ENCODE data around the gene CNNM1. TPM values are rescaled to one million over a fixed set of nuclear protein-coding genes. Genes with fewer than 3 reads are reported as not detected.
A peak's percentile ranks its signal among the peaks of the same experiment; 100 is the strongest.

CNNM1 gene
- total and polyA plus RNA-seq, 2 donors (not counting 1 experiment from before 2014, with no cell fraction given): not detected

- H3K36me3 ChIP-seq (replicated peaks in 1 of 2; ENCODE audit: control extremely low read depth in 1 of 2, control insufficient read depth in 1 of 2, extremely low read depth in 1 of 2, insufficient read depth in 2 of 2, low read length in 1 of 2): no peaks in the 10 kb centered on the region
- TF ChIP-seq EZH2 (IDR thresholded peaks at IDR 0.05; ENCODE audit: borderline replicate concordance, insufficient read depth, low read depth, low read length, poor library complexity, severe bottlenecking): no peak
- TF ChIP-seq, protein P1, sequence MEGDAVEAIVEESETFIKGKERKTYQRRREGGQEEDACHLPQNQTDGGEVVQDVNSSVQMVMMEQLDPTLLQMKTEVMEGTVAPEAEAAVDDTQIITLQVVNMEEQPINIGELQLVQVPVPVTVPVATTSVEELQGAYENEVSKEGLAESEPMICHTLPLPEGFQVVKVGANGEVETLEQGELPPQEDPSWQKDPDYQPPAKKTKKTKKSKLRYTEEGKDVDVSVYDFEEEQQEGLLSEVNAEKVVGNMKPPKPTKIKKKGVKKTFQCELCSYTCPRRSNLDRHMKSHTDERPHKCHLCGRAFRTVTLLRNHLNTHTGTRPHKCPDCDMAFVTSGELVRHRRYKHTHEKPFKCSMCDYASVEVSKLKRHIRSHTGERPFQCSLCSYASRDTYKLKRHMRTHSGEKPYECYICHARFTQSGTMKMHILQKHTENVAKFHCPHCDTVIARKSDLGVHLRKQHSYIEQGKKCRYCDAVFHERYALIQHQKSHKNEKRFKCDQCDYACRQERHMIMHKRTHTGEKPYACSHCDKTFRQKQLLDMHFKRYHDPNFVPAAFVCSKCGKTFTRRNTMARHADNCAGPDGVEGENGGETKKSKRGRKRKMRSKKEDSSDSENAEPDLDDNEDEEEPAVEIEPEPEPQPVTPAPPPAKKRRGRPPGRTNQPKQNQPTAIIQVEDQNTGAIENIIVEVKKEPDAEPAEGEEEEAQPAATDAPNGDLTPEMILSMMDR (IDR thresholded peaks at IDR 0.05): no peak
- POLR2A ChIA-PET: interaction anchor here (0.9 to 2.1 kb wide), 2 partner anchors 12 to 190 kb away, joined by 7 to 11 read pairs; partner anchors contain the start of gene SLC25A28
- peaks cover 3% of the 10 kb centered on the region for H3K79me2 ChIP-seq (ENCODE audit: control insufficient read depth, insufficient read depth, low read length)
- peak overlapping the region; percentile 95 for H2AFZ ChIP-seq (ENCODE audit: insufficient read depth, low read depth, low read length, poor library complexity, severe bottlenecking)
- peak overlapping the region; percentile 90 for H3K4me2 ChIP-seq (replicated peaks; ENCODE audit: low read depth, low read length, poor library complexity, severe bottlenecking)
- peak overlapping the region; percentile 80 for H3K9ac ChIP-seq (ENCODE audit: low read length)
- peak overlapping the region; percentile 81 to 85 for H3K27ac ChIP-seq (ENCODE audit: low read length in 2 of 2)
- ATAC-seq (ENCODE audit: low read depth): no peak
- H3K4me3 Mint-ChIP-seq: peak overlapping the region; percentile 99
- no peaks in the 10 kb centered on the region for H3K27me3 ChIP-seq (replicated peaks in 1 of 4; ENCODE audit: control extremely low read depth in 1 of 4, control insufficient read depth in 3 of 4, insufficient read depth in 4 of 4, low read length in 3 of 4)
- peak overlapping the region; percentile 72 to 87 (median 76) for H3K4me3 ChIP-seq (ENCODE audit: control extremely low read depth in 1 of 5, extremely low read depth in 1 of 5, insufficient read depth in 1 of 5, low read depth in 2 of 5, low read length in 4 of 5)
- H3K9me3 Mint-ChIP-seq (ENCODE audit: insufficient read depth): no peaks in the 10 kb centered on the region
- H3K27me3 Mint-ChIP-seq: no peaks in the 10 kb centered on the region
- H3K4me1 ChIP-seq (ENCODE audit: control insufficient read depth in 2 of 2, insufficient read depth in 2 of 2, low read length in 2 of 2): peaks cover 13 to 21% of the 10 kb centered on the region in 2 donors
- 7% methylated on average over 13 of the region's 14 CpGs for WGBS (ENCODE audit: insufficient coverage)
- DNase-seq: no peak
- no peaks in the 10 kb centered on the region for H3K9me3 ChIP-seq (ENCODE audit: control extremely low read depth in 1 of 3, control insufficient read depth in 2 of 3, insufficient read depth in 1 of 3, low read length in 2 of 3)
- H4K20me1 ChIP-seq (ENCODE audit: control insufficient read depth, insufficient read depth, low read length, poor library complexity, severe bottlenecking): no peaks in the 10 kb centered on the region
- peak overlapping the region; percentile 96 for H3K27ac Mint-ChIP-seq
- H3K4me1 Mint-ChIP-seq: peaks cover 28% of the 10 kb centered on the region
- intact Hi-C loops (cut with micrococcal nuclease): loop anchor here (1.0 to 5.0 kb wide), 6 partner anchors 190 to 1482 kb away; partner anchors contain the start of genes COX15, CUTC, ENTPD7 and HIF1AN
- CTCF ChIA-PET: interaction anchor here (0.9 to 2.1 kb wide), 5 partner anchors 38 to 187 kb away, joined by 3 to 9 read pairs (median 3); no protein-coding TSS in a partner anchor
Observed at GRCh38 chr10:99430116-99430450, 100.9 kb downstream of the CNNM1 start.

- no peaks in the 10 kb centered on the region for H4K20me1 ChIP-seq (ENCODE audit: control insufficient read depth, insufficient read depth, low read length, poor library complexity, severe bottlenecking)
- peak within 1 kb of the TSS; percentile 81 to 85 for H3K27ac ChIP-seq (ENCODE audit: low read length in 2 of 2)
- Mint-ChIP-seq H3K27ac (peak within 1 kb of the TSS; percentile 96), H3K4me3 (peak within 1 kb of the TSS; percentile 99), H3K9me3 (ENCODE audit: insufficient read depth) (no peaks in the 10 kb centered on the region), H3K27me3 (no peaks in the 10 kb centered on the region), H3K4me1 (peaks cover 28% of the 10 kb centered on the region)
- DNase-seq (peak; percentile 97), ATAC-seq (ENCODE audit: low read depth) (peak; percentile 89)
- H3K9ac ChIP-seq (ENCODE audit: low read length): peak within 1 kb of the TSS; percentile 80
- intact Hi-C loops (cut with micrococcal nuclease): loop anchor here (1.0 to 5.0 kb wide), 6 partner anchors 190 to 1482 kb away; partner anchors contain the start of genes COX15, CUTC, ENTPD7 and HIF1AN
- WGBS (ENCODE audit: insufficient coverage): under 1% methylated on average over 57 of the region's 59 CpGs
- TF ChIP-seq EZH2 (IDR thresholded peaks at IDR 0.05; ENCODE audit: borderline replicate concordance, insufficient read depth, low read depth, low read length, poor library complexity, severe bottlenecking): no peak
- TF ChIP-seq, protein P1 (IDR thresholded peaks at IDR 0.05): no peak
- H2AFZ ChIP-seq (ENCODE audit: insufficient read depth, low read depth, low read length, poor library complexity, severe bottlenecking): peak within 1 kb of the TSS; percentile 95
- no peaks in the 10 kb centered on the region for H3K36me3 ChIP-seq (replicated peaks in 1 of 2; ENCODE audit: control extremely low read depth in 1 of 2, control insufficient read depth in 1 of 2, extremely low read depth in 1 of 2, insufficient read depth in 2 of 2, low read length in 1 of 2)
- H3K79me2 ChIP-seq (ENCODE audit: control insufficient read depth, insufficient read depth, low read length): peaks cover 3% of the 10 kb centered on the region
- H3K9me3 ChIP-seq (ENCODE audit: control extremely low read depth in 1 of 3, control insufficient read depth in 2 of 3, insufficient read depth in 1 of 3, low read length in 2 of 3): no peaks in the 10 kb centered on the region
- peak within 1 kb of the TSS; percentile 72 to 87 (median 76) for H3K4me3 ChIP-seq (ENCODE audit: control extremely low read depth in 1 of 5, extremely low read depth in 1 of 5, insufficient read depth in 1 of 5, low read depth in 2 of 5, low read length in 4 of 5)
- no peaks in the 10 kb centered on the region for H3K27me3 ChIP-seq (replicated peaks in 1 of 4; ENCODE audit: control extremely low read depth in 1 of 4, control insufficient read depth in 3 of 4, insufficient read depth in 4 of 4, low read length in 3 of 4)
- POLR2A ChIA-PET: interaction anchor here (0.9 to 2.1 kb wide), 2 partner anchors 12 to 190 kb away, joined by 7 to 11 read pairs; partner anchors contain the start of gene SLC25A28
- H3K4me2 ChIP-seq (replicated peaks; ENCODE audit: low read depth, low read length, poor library complexity, severe bottlenecking): peak within 1 kb of the TSS; percentile 90
- H3K4me1 ChIP-seq (ENCODE audit: control insufficient read depth in 2 of 2, insufficient read depth in 2 of 2, low read length in 2 of 2): peaks cover 13 to 21% of the 10 kb centered on the region in 2 donors
- CTCF ChIA-PET: interaction anchor here (0.9 to 2.1 kb wide), 6 partner anchors 8 to 186 kb away, joined by 3 to 9 read pairs (median 3); no protein-coding TSS in a partner anchor
Observed at GRCh38 chr10:99430451-99431189, 101.5 kb downstream of the CNNM1 start, which contains the start of gene GOT1. Gene GOT1 (minus strand): TSS chr10:99430624. CDS start chr10:99430565, 59 bp downstream.

Data from B cell (primary cell).